Measurements from ENCODE around the gene EREG.
"Not testable (repeated sequence)": the region's sequence is repeated elsewhere in the genome, so short reads cannot be mapped to it uniquely, and the experiment has no call there.

EREG gene

GRCh38 chr4:74391890-74392475 is 27.0 kb downstream of the EREG start:
- DNase-seq = no peak

- no peak for DNase-seq
Observed at GRCh38 chr4:74394476-74395136, 29.7 kb downstream of the EREG start.

- no peak for DNase-seq
Observed at GRCh38 chr4:74395633-74396032, 30.7 kb downstream of the EREG start.

- no peak for DNase-seq
Observed at GRCh38 chr4:74397748-74398426, 32.9 kb downstream of the EREG start.

- DNase-seq = not testable (repeated sequence)
Observed at GRCh38 chr4:74398894-74399589, 34.1 kb downstream of the EREG start.

- DNase-seq = no peak
Observed at GRCh38 chr4:74400395-74400794, 35.5 kb downstream of the EREG start.

GRCh38 chr4:74402692-74403456 is 37.9 kb downstream of the EREG start:
- DNase-seq = no peak

- DNase-seq = no peak
Observed at GRCh38 chr4:74407891-74408290, 42.9 kb downstream of the EREG start.

GRCh38 chr4:74408639-74409038 is 43.7 kb downstream of the EREG start:
- DNase-seq = no peak

- DNase-seq = no peak
Observed at GRCh38 chr4:74410272-74410671, 45.3 kb downstream of the EREG start.

- DNase-seq = no peak
Observed at GRCh38 chr4:74412225-74412624, 47.3 kb downstream of the EREG start.

- DNase-seq = no peak
Observed at GRCh38 chr4:74413265-74413664, 48.3 kb downstream of the EREG start.

GRCh38 chr4:74414149-74414809 is 49.3 kb downstream of the EREG start:
- no peak for DNase-seq

- DNase-seq = no peak
Observed at GRCh38 chr4:74415602-74416300, 50.8 kb downstream of the EREG start.

GRCh38 chr4:74418063-74418670 is 53.2 kb downstream of the EREG start:
- no peak for DNase-seq

GRCh38 chr4:74420863-74421262 is 55.9 kb downstream of the EREG start:
- DNase-seq = no peak

- DNase-seq = no peak
Observed at GRCh38 chr4:74423104-74423503, 58.2 kb downstream of the EREG start.

GRCh38 chr4:74424111-74424510 is 59.2 kb downstream of the EREG start:
- no peak for DNase-seq

GRCh38 chr4:74426101-74426500 is 61.2 kb downstream of the EREG start:
- DNase-seq = no peak

GRCh38 chr4:74428276-74428675 is 63.3 kb downstream of the EREG start:
- no peak for DNase-seq

- no peak for DNase-seq
Observed at GRCh38 chr4:74431113-74431826, 66.3 kb downstream of the EREG start.
